Spleen (tissue), 11 donors: ENCODE data around the gene CERKL. TPM values are rescaled to one million over a fixed set of nuclear protein-coding genes. Genes with fewer than 3 reads are reported as not detected.

Experiments used
- DNase-seq: peaks from one replicate; pipeline ENCODE4 v3.0.0-alpha.2; 2020
- H3K27ac ChIP-seq, 8 donors: fragments of 200-600 bp; sonication (generic) in 7 of 8; 1 replicate in 4 of 8; 2 replicates in 4 of 8; pipeline versions ENCODE4 v1.5.0 to v1.8.0; 2016 to 2021; ENCODE audit warnings: inconsistent platforms in 4 of 8, mild to moderate bottlenecking in 4 of 8, moderate library complexity in 1 of 8
- H3K27me3 ChIP-seq, 7 donors: fragments of 200-600 bp; sonication (generic) in 6 of 7; replicated peaks in 1 of 7; 1 replicate in 4 of 7; 2 replicates in 3 of 7; pipeline versions ENCODE4 v1.5.0 to v1.8.0; 2016 to 2021; ENCODE audit warnings: inconsistent platforms in 3 of 7, mild to moderate bottlenecking in 1 of 7
- H3K36me3 ChIP-seq, 6 donors: fragments of 200-600 bp; sonication (generic) in 5 of 6; 1 replicate in 4 of 6; 2 replicates in 2 of 6; pipeline versions ENCODE4 v1.5.0 to v1.8.0; 2016 to 2021; ENCODE audit warnings: inconsistent platforms in 2 of 6
- H3K4me1 ChIP-seq, 6 donors: fragments of 200-600 bp; sonication (generic) in 5 of 6; 1 replicate in 3 of 6; 2 replicates in 3 of 6; pipeline versions ENCODE4 v1.5.0 to v1.8.0; 2016 to 2021; ENCODE audit warnings: inconsistent platforms in 3 of 6
- H3K4me3 ChIP-seq, 8 donors: fragments of 200-600 bp; sonication (generic) in 7 of 8; 1 replicate in 4 of 8; 2 replicates in 4 of 8; pipeline versions ENCODE4 v1.5.0 to v1.8.0; 2016 to 2021; ENCODE audit warnings: inconsistent platforms in 4 of 8, mild to moderate bottlenecking in 4 of 8, moderate library complexity in 2 of 8
- H3K9me3 ChIP-seq, 8 donors: fragments of 200-600 bp; sonication (generic) in 7 of 8; 1 replicate in 4 of 8; 2 replicates in 4 of 8; pipeline versions ENCODE4 v1.5.0 to v1.8.0; 2016 to 2021; ENCODE audit warnings: inconsistent platforms in 4 of 8
- POLR2A ChIP-seq, 3 donors: fragments of 450-650 bp; IDR thresholded peaks; one replicate each; pipeline ENCODE4 v1.5.1; 2017; ENCODE audit warnings: antibody characterized with exemption in 3 of 3, mild to moderate bottlenecking in 1 of 3
- POLR2AphosphoS5 ChIP-seq, 3 donors: sonication (generic); formaldehyde crosslinking; IDR thresholded peaks; one replicate each; pipeline ENCODE4 v1.5.1; 2017; ENCODE audit warnings: antibody characterized with exemption in 3 of 3
- WGBS, 5 donors: extraction: QIAGEN DNeasy Blood & Tissue Kit in 3 of 5; methylation state at CpG; one replicate each; pipeline versions ENCODE4 v1.1.5 to v1.1.7; 2013 to 2018; 5-methylcytosine and 5-hydroxymethylcytosine counted together
- intact Hi-C: fragments of 100-400 bp; cut with DNase I; formaldehyde crosslinking; loops from one replicate; pipeline ENCODE4 v1.15.0; 2023; ENCODE audit warnings: low total_unique reads
- polyA plus RNA-seq, 3 donors: library from polyadenylated mRNA; stranded (reverse); fragments of 200-250 nt; gene quantifications; one replicate each; pipeline ENCODE4 v1.2.1, GENCODE V29; 2013
- total RNA-seq, 7 donors: library from RNA; depleted of rRNA in 3 of 7; stranded (reverse); fragments of >200 nt in 3 of 7; fragmentation: NEBNext Ultra II Directional in 4 of 7; extraction: Animal tissue kit (Norgen Biotek cat#: 25700) in 4 of 7; gene quantifications; one replicate each; pipeline versions ENCODE4 v1.1.0 to v1.2.1, GENCODE V29; 2016 to 2021
- TF ChIP-seq, protein P1 (sequence below), 11 experiments: fragments of 200-600 bp in 7 of 11; fragments of 450-650 bp in 4 of 11; sonication (generic) in 4 of 11; IDR thresholded peaks in 8 of 11; conservative IDR thresholded peaks in 3 of 11; 1 replicate in 7 of 11; 2 replicates in 4 of 11; pipeline versions ENCODE4 v1.4.0 to v1.8.0; 2016 to 2021; ENCODE audit warnings: antibody characterized with exemption in 11 of 11, inconsistent platforms in 4 of 11, mild to moderate bottlenecking in 1 of 11
- donor health status: healthy with polysubstance abuse.
- donor health status: DM: no; HTN: no; CAD: no; lungs with moderate emphysema.
- donor health status: DM: no; HTN: no; CAD: no.
- donor health status: Bipolar disorder and iron deficiency.
- donor health status: healthy.
- donor health status: DM: no; HTN: no; CAD: no.
- donor health status: DM: yes; HTN: yes; CAD: no.

CERKL gene
- total and polyA plus RNA-seq, 10 donors: 0.27 to 2.3 (median 0.85) TPM

DNA sequence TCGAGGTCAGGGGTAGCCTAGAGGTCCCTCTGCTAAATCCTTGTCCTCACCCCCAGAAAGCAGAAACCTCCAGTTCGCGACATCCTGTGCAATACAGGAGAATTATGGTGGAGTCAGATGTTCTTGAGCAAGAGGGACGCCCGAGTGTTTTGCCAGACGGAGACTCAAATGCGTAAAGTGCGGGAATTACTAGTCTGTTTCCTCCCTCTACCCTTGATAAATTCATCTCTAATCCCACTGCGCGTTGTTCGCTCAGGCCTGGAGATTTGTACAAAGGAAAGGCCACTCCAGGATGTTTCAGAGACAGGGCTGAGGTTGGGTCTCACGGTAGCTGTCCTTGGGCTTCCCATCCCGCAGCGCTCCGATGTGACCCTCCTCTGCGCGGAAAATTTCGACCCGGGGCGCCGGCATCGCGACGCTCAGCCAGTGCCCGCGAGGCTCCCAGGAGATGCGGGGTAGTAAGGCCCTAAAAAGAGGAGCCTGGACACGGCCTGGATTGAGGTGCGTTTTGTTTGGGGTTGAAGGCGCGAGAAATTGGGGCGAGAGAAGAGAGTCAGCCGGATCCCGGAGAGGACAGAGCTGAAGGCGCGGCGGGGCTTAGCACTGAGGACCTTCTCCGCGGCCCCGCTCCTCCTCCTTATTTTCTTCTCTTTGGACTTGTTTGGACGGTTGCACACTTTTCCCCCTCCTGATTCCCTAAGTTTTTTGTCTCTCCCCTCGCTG is 26.1 kb upstream of the CERKL start:
- Histone ChIP-seq H3K9me3 (peaks cover 0 to 12% (median 0%) of the 10 kb centered on the region in 8 donors), H3K36me3 (no peaks in the 10 kb centered on the region), H3K27ac (no peak overlapping the region), H3K4me3 (peak overlapping the region in 5 of 8 donors; percentile 12 to 60 (median 17)), H3K4me1 (peaks cover 16 to 65% (median 46%) of the 10 kb centered on the region in 6 donors), H3K27me3 (peaks cover 20 to 100% (median 95%) of the 10 kb centered on the region in 7 donors)
- whole genome bisulfite sequencing, 5 donors: 4 to 11% (median 6%) methylated on average over 41 to 42 of the region's 42 CpGs
- DNase-seq: no peak
- TF ChIP-seq POLR2AphosphoS5 (IDR thresholded peaks at IDR 0.05) (no peak), POLR2A (IDR thresholded peaks at IDR 0.05) (no peak)
- TF ChIP-seq, protein P1, sequence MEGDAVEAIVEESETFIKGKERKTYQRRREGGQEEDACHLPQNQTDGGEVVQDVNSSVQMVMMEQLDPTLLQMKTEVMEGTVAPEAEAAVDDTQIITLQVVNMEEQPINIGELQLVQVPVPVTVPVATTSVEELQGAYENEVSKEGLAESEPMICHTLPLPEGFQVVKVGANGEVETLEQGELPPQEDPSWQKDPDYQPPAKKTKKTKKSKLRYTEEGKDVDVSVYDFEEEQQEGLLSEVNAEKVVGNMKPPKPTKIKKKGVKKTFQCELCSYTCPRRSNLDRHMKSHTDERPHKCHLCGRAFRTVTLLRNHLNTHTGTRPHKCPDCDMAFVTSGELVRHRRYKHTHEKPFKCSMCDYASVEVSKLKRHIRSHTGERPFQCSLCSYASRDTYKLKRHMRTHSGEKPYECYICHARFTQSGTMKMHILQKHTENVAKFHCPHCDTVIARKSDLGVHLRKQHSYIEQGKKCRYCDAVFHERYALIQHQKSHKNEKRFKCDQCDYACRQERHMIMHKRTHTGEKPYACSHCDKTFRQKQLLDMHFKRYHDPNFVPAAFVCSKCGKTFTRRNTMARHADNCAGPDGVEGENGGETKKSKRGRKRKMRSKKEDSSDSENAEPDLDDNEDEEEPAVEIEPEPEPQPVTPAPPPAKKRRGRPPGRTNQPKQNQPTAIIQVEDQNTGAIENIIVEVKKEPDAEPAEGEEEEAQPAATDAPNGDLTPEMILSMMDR (IDR thresholded peaks at IDR 0.05 in 8 of 11, conservative IDR thresholded peaks at IDR 0.05 in 3 of 11): no peak
- intact Hi-C loops: no loop called here

DNA sequence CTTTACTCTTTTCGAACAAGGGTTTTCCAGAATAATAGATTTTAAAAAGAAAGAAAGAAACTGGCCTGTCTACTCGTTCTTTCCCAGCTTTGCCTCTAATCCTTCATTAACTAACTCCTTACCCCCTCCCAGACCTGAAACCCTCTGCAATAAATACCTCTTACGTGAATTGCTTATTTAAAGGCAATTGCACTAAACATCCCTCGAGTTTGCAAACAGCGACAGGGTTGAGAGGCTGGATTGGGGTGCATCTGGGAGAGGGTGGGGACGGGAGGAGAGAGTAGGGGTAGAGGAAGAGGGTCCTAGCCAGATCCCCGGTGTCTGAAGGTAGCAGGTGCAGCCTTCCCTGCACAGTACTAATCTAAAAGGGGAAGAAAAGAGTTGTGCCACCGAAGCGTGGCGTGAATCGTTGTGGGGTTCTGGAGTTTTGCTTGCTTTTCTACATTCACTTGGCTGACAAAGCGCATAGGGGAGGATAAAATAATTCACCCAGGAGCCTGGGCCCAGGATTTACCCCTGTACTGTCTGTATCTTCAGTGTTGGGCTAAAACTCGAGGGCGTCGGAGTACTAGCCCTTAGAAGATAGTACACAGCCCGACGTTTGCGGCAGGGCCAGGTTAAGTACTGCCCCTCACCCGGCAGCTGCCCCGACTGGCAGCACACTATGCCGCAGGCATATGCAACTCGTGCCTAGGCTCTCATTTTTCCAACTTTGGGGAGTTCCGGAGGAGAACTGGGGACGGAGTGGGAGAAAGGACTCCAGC is 25.3 kb upstream of the CERKL start:
- Histone ChIP-seq H3K27ac (no peak overlapping the region), H3K4me1 (peaks cover 16 to 65% (median 46%) of the 10 kb centered on the region in 6 donors), H3K36me3 (no peaks in the 10 kb centered on the region), H3K27me3 (peaks cover 20 to 100% (median 95%) of the 10 kb centered on the region in 7 donors), H3K9me3 (peaks cover 0 to 12% (median 0%) of the 10 kb centered on the region in 8 donors), H3K4me3 (peak overlapping the region in 2 of 8 donors; percentile 7 to 60)
- intact Hi-C loops: no loop called here
- DNase-seq: peak; percentile 47
- TF ChIP-seq, protein P1 (IDR thresholded peaks at IDR 0.05 in 8 of 11, conservative IDR thresholded peaks at IDR 0.05 in 3 of 11): no peak
- TF ChIP-seq POLR2AphosphoS5 (IDR thresholded peaks at IDR 0.05) (no peak), POLR2A (IDR thresholded peaks at IDR 0.05) (no peak)
- WGBS, 5 donors: 8 to 14% (median 10%) methylated on average over 23 to 24 of the region's 24 CpGs

GRCh38 chr2:181680937-181681811 is 24.3 kb upstream of the CERKL start:
- Histone ChIP-seq H3K9me3 (peaks cover 0 to 12% (median 0%) of the 10 kb centered on the region in 8 donors), H3K27me3 (peaks cover 20 to 100% (median 87%) of the 10 kb centered on the region in 7 donors), H3K4me3 (peak overlapping the region in 3 of 8 donors; percentile 7 to 55 (median 14)), H3K27ac (no peak overlapping the region), H3K4me1 (peaks cover 16 to 65% (median 46%) of the 10 kb centered on the region in 6 donors), H3K36me3 (no peaks in the 10 kb centered on the region)
- peak; percentile 66 for DNase-seq
- WGBS, 5 donors: 5 to 8% (median 6%) methylated on average over 37 to 38 of the region's 38 CpGs
- intact Hi-C loops: no loop called here
- TF ChIP-seq, protein P1 (IDR thresholded peaks at IDR 0.05 in 8 of 11, conservative IDR thresholded peaks at IDR 0.05 in 3 of 11): no peak
- TF ChIP-seq POLR2AphosphoS5 (IDR thresholded peaks at IDR 0.05) (no peak), POLR2A (IDR thresholded peaks at IDR 0.05) (no peak)
